ENCODE measurements around the gene PLEKHB2.

DNA sequence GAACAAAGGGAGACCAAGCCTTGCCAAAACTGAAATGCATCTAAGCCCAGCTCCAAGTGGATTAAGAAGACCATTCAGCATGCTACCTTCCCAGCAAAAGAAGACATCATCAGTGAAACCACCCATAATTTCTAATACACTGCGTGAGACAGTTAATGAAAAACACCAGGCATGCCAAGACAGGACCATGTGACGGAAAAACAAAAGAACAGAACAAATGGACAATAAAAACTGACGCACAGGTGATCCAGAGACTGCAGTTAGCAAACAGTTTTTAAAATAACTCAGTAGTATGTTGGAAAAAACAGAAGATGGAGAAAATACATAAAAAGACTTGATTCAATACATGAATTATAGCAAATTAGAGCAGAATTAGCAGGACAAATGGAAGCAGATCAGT, 27.2 kb upstream of the PLEKHB2 start:
- TF ChIP-seq CTCF (IDR thresholded peaks at IDR 0.05) (no peak), POLR2A (IDR thresholded peaks at IDR 0.05) (no peak)
